ENCODE data around the gene MYOZ3. TPM values are rescaled to one million over a fixed set of nuclear protein-coding genes. Genes with fewer than 3 reads are reported as not detected.

The MYOZ3 gene
- total RNA-seq, 1 experiment from 2014 or later = 0.10 TPM

DNA sequence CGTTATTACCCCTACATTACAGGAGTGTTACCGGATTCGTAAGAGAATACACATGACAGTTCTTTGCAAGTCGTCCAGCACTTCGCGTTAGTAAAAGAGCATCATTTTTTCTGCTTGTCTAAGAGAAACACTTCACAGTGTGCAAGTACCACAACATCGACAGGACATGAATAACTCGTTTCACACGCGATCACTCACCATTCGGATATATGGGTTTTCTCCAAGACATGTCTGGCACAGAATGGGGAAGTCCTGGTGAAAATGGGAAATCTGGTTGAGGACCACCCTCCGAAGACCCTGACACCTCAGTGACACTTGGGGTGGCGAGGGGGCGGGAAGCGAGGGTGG is 39.2 kb downstream of the MYOZ3 start:
- DNase-seq (ENCODE audit: low read depth, low spot score) = peak; percentile 0
- TF ChIP-seq JUND (IDR thresholded peaks at IDR 0.05) = no peak
- no peak for TF ChIP-seq FOSL1 (IDR thresholded peaks at IDR 0.05; ENCODE audit: low read depth)
- no peak for TF ChIP-seq CBX3 (IDR thresholded peaks at IDR 0.05; ENCODE audit: low read depth)
- TF ChIP-seq SIN3A (IDR thresholded peaks at IDR 0.05; ENCODE audit: low read depth) = no peak
- no peak for TF ChIP-seq EGR1 (IDR thresholded peaks at IDR 0.05; ENCODE audit: low read depth)
- no peak for TF ChIP-seq ZBTB33 (IDR thresholded peaks at IDR 0.05; ENCODE audit: extremely low read depth, insufficient replicate concordance, low read length)
- TF ChIP-seq RAD21 (IDR thresholded peaks at IDR 0.05; ENCODE audit: low read depth) = no peak
- TF ChIP-seq, protein P1, sequence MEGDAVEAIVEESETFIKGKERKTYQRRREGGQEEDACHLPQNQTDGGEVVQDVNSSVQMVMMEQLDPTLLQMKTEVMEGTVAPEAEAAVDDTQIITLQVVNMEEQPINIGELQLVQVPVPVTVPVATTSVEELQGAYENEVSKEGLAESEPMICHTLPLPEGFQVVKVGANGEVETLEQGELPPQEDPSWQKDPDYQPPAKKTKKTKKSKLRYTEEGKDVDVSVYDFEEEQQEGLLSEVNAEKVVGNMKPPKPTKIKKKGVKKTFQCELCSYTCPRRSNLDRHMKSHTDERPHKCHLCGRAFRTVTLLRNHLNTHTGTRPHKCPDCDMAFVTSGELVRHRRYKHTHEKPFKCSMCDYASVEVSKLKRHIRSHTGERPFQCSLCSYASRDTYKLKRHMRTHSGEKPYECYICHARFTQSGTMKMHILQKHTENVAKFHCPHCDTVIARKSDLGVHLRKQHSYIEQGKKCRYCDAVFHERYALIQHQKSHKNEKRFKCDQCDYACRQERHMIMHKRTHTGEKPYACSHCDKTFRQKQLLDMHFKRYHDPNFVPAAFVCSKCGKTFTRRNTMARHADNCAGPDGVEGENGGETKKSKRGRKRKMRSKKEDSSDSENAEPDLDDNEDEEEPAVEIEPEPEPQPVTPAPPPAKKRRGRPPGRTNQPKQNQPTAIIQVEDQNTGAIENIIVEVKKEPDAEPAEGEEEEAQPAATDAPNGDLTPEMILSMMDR (IDR thresholded peaks at IDR 0.05 in 2 of 3, conservative IDR thresholded peaks at IDR 0.05 in 1 of 3; ENCODE audit: borderline replicate concordance in 1 of 3, insufficient read depth in 1 of 3, low read depth in 2 of 3, low read length in 2 of 3) = no peak
- TF ChIP-seq ELF1 (IDR thresholded peaks at IDR 0.05; ENCODE audit: borderline replicate concordance, low read depth) = no peak
- no peak for TF ChIP-seq ZFX (IDR thresholded peaks at IDR 0.05)
- TF ChIP-seq, protein P2, sequence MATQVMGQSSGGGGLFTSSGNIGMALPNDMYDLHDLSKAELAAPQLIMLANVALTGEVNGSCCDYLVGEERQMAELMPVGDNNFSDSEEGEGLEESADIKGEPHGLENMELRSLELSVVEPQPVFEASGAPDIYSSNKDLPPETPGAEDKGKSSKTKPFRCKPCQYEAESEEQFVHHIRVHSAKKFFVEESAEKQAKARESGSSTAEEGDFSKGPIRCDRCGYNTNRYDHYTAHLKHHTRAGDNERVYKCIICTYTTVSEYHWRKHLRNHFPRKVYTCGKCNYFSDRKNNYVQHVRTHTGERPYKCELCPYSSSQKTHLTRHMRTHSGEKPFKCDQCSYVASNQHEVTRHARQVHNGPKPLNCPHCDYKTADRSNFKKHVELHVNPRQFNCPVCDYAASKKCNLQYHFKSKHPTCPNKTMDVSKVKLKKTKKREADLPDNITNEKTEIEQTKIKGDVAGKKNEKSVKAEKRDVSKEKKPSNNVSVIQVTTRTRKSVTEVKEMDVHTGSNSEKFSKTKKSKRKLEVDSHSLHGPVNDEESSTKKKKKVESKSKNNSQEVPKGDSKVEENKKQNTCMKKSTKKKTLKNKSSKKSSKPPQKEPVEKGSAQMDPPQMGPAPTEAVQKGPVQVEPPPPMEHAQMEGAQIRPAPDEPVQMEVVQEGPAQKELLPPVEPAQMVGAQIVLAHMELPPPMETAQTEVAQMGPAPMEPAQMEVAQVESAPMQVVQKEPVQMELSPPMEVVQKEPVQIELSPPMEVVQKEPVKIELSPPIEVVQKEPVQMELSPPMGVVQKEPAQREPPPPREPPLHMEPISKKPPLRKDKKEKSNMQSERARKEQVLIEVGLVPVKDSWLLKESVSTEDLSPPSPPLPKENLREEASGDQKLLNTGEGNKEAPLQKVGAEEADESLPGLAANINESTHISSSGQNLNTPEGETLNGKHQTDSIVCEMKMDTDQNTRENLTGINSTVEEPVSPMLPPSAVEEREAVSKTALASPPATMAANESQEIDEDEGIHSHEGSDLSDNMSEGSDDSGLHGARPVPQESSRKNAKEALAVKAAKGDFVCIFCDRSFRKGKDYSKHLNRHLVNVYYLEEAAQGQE (IDR thresholded peaks at IDR 0.05; ENCODE audit: low read depth) = no peak
- no peak for TF ChIP-seq ZNF274 (IDR thresholded peaks at IDR 0.05; ENCODE audit: low read depth, low read length)
- TF ChIP-seq, protein P3, sequence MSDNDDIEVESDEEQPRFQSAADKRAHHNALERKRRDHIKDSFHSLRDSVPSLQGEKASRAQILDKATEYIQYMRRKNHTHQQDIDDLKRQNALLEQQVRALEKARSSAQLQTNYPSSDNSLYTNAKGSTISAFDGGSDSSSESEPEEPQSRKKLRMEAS (IDR thresholded peaks at IDR 0.05) = no peak
- no peak for TF ChIP-seq SRF (IDR thresholded peaks at IDR 0.05; ENCODE audit: low read depth)
- no peak for TF ChIP-seq TCF7L2 (IDR thresholded peaks at IDR 0.05; ENCODE audit: borderline replicate concordance, extremely low read depth, insufficient read depth, insufficient read length)
- TF ChIP-seq, protein P4, sequence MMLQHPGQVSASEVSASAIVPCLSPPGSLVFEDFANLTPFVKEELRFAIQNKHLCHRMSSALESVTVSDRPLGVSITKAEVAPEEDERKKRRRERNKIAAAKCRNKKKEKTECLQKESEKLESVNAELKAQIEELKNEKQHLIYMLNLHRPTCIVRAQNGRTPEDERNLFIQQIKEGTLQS (IDR thresholded peaks at IDR 0.05) = no peak
- no peak for TF ChIP-seq CEBPB (IDR thresholded peaks at IDR 0.05; ENCODE audit: low read depth)
- intact Hi-C loops (cut with micrococcal nuclease) = loop anchor here (2.0 to 5.0 kb wide), 4 partner anchors 57 to 243 kb away; partner anchors contain the start of genes DCTN4 and IRGM

More for the DNA sequence above, 39.2 kb downstream of the MYOZ3 start:
- Histone ChIP-seq H3K4me1 (ENCODE audit: control insufficient read depth in 1 of 2, insufficient read depth in 2 of 2, low read length in 2 of 2) (peaks cover 2 to 15% of the 10 kb centered on the region in 2 experiments; a peak in 3 of 4 replicates), H3K27ac (ENCODE audit: low read depth, low read length) (peak overlapping the region; percentile 76), H4K20me1 (ENCODE audit: insufficient read depth) (no peaks in the 10 kb centered on the region), H3K4me2 (ENCODE audit: low read length) (peak overlapping the region; percentile 81), H3K9ac (ENCODE audit: low read length) (peak overlapping the region; percentile 86), H3K9me2 (ENCODE audit: insufficient read depth) (no peaks in the 10 kb centered on the region), H3K36me3 (ENCODE audit: control insufficient read depth in 1 of 2, insufficient read depth in 2 of 2, low read length in 2 of 2) (peaks cover 30 to 34% of the 10 kb centered on the region in 2 experiments), H3K9me3 (ENCODE audit: control insufficient read depth in 1 of 2, insufficient read depth in 1 of 2, low read depth in 1 of 2, low read length in 2 of 2) (no peaks in the 10 kb centered on the region), H3K79me2 (ENCODE audit: insufficient read depth, low read length) (peaks cover 33% of the 10 kb centered on the region), H3K27me3 (ENCODE audit: insufficient read depth, low read length) (no peaks in the 10 kb centered on the region), H3K4me3 (replicated peaks in 1 of 2; ENCODE audit: low read depth in 1 of 2, low read length in 2 of 2) (peak overlapping the region; percentile 86 to 87), H2AFZ (ENCODE audit: low read depth, low read length, poor library complexity, severe bottlenecking) (no peak overlapping the region)
- RAD21 ChIA-PET (ENCODE audit: low non-redundant PET in 1 of 2, low total read pairs in 2 of 2, uncharacterized antibody in 2 of 2, unreplicated experiment in 2 of 2) = interaction anchor here in 1 of 2 experiments (1.1 kb wide), 1 partner anchor 146 kb away, joined by 3 read pairs; the partner anchor contains the start of gene IRGM
- BruUV-seq (replicated peaks) = no TSS peak
- POLR2A ChIA-PET = interaction anchor here (0.6 to 1.6 kb wide), 5 partner anchors 12 to 251 kb away, joined by 3 to 4 read pairs (median 3); partner anchors contain the start of gene RPS14
- no peak for ATAC-seq
- CTCF ChIA-PET = interaction anchor here (1.1 to 1.6 kb wide), 5 partner anchors 20 to 250 kb away, joined by 3 to 11 read pairs (median 4); partner anchors contain the start of gene IRGM

All from HCT116 (cell line).